Esophagus squamous epithelium (tissue), 4 donors: Measurements from ENCODE around the gene PAPPA.

Experiments used
- POLR2A ChIP-seq, 4 donors: fragments of 450-650 bp; IDR thresholded peaks; one replicate each; pipeline ENCODE4 v1.6.1; 2017; ENCODE audit warnings: antibody characterized with exemption in 4 of 4, mild to moderate bottlenecking in 4 of 4, moderate library complexity in 3 of 4
- TF ChIP-seq, protein P1 (sequence below), 6 experiments: fragments of 450-650 bp in 4 of 6; fragments of 200-600 bp in 2 of 6; sonication (generic) in 2 of 6; IDR thresholded peaks; one replicate each; pipeline ENCODE4 v1.5.1; 2016 to 2019; ENCODE audit warnings: antibody characterized with exemption in 6 of 6, mild to moderate bottlenecking in 4 of 6, moderate library complexity in 4 of 6

DNA sequence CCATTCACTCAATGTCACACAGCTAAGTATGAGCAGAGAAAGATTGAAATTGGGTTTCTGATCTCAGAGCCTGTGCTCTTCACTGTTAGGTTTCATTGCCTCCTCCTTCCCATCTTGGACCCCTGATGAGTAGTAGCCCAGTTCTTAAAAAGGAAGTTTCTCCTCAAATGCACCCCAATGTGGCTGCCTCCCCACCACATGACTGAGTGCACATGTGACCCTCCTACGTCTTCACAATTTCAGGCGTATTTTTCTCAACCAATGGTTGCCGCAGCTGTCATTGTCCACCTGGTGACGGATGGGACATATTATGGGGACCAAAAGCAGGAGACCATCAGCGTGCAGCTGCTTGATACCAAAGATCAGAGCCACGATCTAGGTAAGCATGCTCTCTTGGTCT lies 178.5 kb downstream of the PAPPA start:
- TF ChIP-seq, protein P1, sequence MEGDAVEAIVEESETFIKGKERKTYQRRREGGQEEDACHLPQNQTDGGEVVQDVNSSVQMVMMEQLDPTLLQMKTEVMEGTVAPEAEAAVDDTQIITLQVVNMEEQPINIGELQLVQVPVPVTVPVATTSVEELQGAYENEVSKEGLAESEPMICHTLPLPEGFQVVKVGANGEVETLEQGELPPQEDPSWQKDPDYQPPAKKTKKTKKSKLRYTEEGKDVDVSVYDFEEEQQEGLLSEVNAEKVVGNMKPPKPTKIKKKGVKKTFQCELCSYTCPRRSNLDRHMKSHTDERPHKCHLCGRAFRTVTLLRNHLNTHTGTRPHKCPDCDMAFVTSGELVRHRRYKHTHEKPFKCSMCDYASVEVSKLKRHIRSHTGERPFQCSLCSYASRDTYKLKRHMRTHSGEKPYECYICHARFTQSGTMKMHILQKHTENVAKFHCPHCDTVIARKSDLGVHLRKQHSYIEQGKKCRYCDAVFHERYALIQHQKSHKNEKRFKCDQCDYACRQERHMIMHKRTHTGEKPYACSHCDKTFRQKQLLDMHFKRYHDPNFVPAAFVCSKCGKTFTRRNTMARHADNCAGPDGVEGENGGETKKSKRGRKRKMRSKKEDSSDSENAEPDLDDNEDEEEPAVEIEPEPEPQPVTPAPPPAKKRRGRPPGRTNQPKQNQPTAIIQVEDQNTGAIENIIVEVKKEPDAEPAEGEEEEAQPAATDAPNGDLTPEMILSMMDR (IDR thresholded peaks at IDR 0.05): no peak
- no peak for TF ChIP-seq POLR2A (IDR thresholded peaks at IDR 0.05)
